Measurements from ENCODE around the gene FOXL1. TPM values are rescaled to one million over a fixed set of nuclear protein-coding genes. Genes with fewer than 3 reads are reported as not detected.

Gene FOXL1
- total and polyA plus RNA-seq, 2 of the 13 experiments (the other 11 are each of a cell fraction or from before 2014, with no cell fraction given) = not detected

DNA sequence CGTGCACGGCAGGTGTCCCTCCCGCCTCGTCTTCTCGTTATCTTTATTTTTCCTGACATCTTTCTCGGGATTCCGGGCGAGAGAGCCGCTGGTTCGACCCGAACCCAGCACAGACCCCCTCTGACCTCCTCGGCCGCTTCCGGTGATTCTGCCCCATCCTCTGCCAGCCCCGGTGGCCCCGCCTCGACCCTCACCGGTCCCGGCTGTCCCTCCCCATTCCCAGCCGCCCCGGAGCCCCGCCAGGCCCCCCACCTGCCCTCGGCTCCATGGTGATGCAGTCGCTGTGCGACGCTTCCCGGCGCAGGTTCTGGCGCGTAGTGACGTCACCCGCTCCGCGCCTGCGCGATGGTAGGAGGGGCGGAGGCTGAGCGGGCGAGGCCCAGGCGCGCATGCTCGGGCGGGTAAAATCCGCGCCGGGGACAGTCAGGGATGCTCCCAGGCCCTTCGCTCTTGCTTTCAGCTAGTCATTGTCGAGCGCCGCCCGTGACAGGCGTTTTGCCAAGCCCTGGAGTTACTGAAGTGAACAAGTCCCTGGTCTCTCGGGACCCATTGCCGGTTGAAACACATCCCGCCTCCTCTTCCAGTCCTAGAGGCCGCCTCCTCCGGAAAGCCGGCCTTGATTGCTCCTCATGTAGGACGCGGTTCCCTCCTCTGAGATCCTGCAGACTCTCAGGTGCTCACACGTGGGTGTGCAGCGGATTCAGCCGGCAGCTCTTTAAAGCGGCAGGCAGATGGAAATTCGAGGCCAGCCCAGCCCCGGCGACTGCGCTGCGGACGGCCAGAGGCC lies 23.2 kb upstream of the FOXL1 start, which contains the start of gene MTHFSD (continued):
- TF ChIP-seq, protein P1, sequence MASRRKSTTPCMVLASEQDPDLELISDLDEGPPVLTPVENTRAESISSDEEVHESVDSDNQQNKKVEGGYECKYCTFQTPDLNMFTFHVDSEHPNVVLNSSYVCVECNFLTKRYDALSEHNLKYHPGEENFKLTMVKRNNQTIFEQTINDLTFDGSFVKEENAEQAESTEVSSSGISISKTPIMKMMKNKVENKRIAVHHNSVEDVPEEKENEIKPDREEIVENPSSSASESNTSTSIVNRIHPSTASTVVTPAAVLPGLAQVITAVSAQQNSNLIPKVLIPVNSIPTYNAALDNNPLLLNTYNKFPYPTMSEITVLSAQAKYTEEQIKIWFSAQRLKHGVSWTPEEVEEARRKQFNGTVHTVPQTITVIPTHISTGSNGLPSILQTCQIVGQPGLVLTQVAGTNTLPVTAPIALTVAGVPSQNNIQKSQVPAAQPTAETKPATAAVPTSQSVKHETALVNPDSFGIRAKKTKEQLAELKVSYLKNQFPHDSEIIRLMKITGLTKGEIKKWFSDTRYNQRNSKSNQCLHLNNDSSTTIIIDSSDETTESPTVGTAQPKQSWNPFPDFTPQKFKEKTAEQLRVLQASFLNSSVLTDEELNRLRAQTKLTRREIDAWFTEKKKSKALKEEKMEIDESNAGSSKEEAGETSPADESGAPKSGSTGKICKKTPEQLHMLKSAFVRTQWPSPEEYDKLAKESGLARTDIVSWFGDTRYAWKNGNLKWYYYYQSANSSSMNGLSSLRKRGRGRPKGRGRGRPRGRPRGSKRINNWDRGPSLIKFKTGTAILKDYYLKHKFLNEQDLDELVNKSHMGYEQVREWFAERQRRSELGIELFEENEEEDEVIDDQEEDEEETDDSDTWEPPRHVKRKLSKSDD (CRISPR knock-in tag; IDR thresholded peaks at IDR 0.05; ENCODE audit: low read depth) = peak; percentile 85; the same call in 1 of the 2 replicates
- TF ChIP-seq BORCS8-MEF2B (CRISPR knock-in tag; IDR thresholded peaks at IDR 0.05) (0 out of 2 replicates have a peak, but pooled peaks have one; percentile 58), SP140L (CRISPR knock-in tag; IDR thresholded peaks at IDR 0.05; ENCODE audit: borderline replicate concordance) (no peak), NR2F2 (IDR thresholded peaks at IDR 0.05; ENCODE audit: borderline replicate concordance, low read depth) (no peak), HMG20A (CRISPR knock-in tag; IDR thresholded peaks at IDR 0.05; ENCODE audit: borderline replicate concordance) (no peak), RFX5 (IDR thresholded peaks at IDR 0.05; ENCODE audit: low read depth, low read length) (peak; percentile 80), THYN1 (CRISPR knock-in tag; IDR thresholded peaks at IDR 0.05; ENCODE audit: borderline replicate concordance, low read depth) (no peak), SKI (IDR thresholded peaks at IDR 0.05; ENCODE audit: partially characterized antibody) (no peak)
- TF ChIP-seq, protein P2, sequence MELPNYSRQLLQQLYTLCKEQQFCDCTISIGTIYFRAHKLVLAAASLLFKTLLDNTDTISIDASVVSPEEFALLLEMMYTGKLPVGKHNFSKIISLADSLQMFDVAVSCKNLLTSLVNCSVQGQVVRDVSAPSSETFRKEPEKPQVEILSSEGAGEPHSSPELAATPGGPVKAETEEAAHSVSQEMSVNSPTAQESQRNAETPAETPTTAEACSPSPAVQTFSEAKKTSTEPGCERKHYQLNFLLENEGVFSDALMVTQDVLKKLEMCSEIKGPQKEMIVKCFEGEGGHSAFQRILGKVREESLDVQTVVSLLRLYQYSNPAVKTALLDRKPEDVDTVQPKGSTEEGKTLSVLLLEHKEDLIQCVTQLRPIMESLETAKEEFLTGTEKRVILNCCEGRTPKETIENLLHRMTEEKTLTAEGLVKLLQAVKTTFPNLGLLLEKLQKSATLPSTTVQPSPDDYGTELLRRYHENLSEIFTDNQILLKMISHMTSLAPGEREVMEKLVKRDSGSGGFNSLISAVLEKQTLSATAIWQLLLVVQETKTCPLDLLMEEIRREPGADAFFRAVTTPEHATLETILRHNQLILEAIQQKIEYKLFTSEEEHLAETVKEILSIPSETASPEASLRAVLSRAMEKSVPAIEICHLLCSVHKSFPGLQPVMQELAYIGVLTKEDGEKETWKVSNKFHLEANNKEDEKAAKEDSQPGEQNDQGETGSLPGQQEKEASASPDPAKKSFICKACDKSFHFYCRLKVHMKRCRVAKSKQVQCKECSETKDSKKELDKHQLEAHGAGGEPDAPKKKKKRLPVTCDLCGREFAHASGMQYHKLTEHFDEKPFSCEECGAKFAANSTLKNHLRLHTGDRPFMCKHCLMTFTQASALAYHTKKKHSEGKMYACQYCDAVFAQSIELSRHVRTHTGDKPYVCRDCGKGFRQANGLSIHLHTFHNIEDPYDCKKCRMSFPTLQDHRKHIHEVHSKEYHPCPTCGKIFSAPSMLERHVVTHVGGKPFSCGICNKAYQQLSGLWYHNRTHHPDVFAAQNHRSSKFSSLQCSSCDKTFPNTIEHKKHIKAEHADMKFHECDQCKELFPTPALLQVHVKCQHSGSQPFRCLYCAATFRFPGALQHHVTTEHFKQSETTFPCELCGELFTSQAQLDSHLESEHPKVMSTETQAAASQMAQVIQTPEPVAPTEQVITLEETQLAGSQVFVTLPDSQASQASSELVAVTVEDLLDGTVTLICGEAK (IDR thresholded peaks at IDR 0.05) = no peak
- TF ChIP-seq, protein P2 (CRISPR knock-in tag; IDR thresholded peaks at IDR 0.05) = 0 out of 2 replicates have a peak, but pooled peaks have one; percentile 51
- TF ChIP-seq, protein P3, sequence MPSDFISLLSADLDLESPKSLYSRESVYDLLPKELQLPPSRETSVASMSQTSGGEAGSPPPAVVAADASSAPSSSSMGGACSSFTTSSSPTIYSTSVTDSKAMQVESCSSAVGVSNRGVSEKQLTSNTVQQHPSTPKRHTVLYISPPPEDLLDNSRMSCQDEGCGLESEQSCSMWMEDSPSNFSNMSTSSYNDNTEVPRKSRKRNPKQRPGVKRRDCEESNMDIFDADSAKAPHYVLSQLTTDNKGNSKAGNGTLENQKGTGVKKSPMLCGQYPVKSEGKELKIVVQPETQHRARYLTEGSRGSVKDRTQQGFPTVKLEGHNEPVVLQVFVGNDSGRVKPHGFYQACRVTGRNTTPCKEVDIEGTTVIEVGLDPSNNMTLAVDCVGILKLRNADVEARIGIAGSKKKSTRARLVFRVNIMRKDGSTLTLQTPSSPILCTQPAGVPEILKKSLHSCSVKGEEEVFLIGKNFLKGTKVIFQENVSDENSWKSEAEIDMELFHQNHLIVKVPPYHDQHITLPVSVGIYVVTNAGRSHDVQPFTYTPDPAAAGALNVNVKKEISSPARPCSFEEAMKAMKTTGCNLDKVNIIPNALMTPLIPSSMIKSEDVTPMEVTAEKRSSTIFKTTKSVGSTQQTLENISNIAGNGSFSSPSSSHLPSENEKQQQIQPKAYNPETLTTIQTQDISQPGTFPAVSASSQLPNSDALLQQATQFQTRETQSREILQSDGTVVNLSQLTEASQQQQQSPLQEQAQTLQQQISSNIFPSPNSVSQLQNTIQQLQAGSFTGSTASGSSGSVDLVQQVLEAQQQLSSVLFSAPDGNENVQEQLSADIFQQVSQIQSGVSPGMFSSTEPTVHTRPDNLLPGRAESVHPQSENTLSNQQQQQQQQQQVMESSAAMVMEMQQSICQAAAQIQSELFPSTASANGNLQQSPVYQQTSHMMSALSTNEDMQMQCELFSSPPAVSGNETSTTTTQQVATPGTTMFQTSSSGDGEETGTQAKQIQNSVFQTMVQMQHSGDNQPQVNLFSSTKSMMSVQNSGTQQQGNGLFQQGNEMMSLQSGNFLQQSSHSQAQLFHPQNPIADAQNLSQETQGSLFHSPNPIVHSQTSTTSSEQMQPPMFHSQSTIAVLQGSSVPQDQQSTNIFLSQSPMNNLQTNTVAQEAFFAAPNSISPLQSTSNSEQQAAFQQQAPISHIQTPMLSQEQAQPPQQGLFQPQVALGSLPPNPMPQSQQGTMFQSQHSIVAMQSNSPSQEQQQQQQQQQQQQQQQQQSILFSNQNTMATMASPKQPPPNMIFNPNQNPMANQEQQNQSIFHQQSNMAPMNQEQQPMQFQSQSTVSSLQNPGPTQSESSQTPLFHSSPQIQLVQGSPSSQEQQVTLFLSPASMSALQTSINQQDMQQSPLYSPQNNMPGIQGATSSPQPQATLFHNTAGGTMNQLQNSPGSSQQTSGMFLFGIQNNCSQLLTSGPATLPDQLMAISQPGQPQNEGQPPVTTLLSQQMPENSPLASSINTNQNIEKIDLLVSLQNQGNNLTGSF (CRISPR knock-in tag; IDR thresholded peaks at IDR 0.05) = 0 out of 2 replicates have a peak, but pooled peaks have one; percentile 13
